ENCODE measurements around the gene ME3.

GRCh38 chr11:86692317-86692716 is 19.9 kb upstream of the ME3 start:
- TF ChIP-seq CTCF (conservative IDR thresholded peaks at IDR 0.05; ENCODE audit: low read length): no peak
- no peak for TF ChIP-seq EZH2phosphoT487 (IDR thresholded peaks at IDR 0.05; ENCODE audit: borderline replicate concordance, low read depth, low read length)
